GM19455 (cell line): ENCODE data around the gene SLC37A3.
"Not testable (repeated sequence)": the region's sequence is repeated elsewhere in the genome, so short reads cannot be mapped to it uniquely, and the experiment has no call there.

Experiments
- ATAC-seq: cut with Tn5 transposase; IDR thresholded peaks from one replicate; pipeline ENCODE4 v1.9.1; 2021; ENCODE audit not compliant: unreplicated experiment

The SLC37A3 gene

DNA sequence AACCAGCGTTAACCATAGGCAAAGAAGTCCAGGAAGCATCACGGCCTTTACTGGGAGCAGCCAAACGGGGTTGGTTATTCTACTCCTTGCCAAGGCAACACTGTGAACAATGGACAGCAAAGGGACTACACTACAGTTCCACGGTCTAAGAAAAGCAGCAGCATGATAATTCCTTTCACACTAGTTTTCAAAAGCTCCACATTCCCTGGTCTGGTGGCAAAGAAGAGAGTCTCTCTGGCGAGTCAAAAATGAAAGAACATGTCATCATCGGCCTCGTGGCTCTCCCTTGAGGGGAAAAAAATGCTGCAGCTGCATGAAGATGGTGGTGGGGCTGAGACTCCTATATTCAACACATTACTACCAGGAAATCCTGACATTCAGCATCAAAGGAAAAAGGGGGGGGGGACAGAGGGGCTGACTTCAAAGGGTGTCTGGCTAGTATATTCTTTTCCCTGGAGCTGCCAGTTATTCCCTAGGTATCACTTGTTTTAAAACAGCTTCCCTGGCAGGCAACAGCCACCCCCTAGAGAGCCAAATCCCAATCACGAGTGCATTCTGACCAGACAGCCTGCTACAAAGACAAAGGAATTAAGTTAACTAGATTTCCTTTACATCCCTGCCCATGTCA is 49.1 kb downstream of the SLC37A3 start:
- ATAC-seq = no peak

DNA sequence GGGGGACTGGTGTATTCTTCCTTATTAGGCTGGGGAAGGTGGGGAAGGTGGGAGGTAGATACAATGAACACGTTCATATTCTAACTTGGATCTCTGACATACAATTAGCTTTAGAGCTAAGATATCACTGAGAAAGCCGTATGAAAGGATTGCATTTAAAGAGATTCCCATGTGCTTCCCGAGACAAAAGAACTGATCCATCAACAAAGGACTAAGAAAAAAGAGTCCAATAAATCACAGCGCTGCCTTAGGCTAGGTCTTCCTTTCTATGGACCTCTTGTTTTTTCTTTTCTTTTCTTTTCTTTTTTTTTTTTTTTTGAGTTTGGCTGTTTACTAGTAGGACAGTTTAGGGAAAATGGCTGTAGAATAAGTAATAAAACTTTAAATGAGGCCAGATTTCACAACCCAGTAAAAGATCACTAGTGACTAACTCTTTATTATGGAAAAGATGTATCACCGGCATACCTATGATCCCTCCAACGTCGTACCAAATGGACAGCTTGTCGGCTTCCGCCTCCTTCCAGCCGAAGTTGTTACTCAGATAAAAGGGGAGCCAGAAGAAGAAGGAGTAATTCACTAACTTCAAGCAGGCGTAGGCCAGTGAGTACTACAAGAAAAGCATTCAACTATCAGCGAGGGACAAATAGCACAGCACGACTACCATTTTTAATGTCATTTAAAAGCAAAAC is 50.0 kb downstream of the SLC37A3 start:
- no peak for ATAC-seq

DNA sequence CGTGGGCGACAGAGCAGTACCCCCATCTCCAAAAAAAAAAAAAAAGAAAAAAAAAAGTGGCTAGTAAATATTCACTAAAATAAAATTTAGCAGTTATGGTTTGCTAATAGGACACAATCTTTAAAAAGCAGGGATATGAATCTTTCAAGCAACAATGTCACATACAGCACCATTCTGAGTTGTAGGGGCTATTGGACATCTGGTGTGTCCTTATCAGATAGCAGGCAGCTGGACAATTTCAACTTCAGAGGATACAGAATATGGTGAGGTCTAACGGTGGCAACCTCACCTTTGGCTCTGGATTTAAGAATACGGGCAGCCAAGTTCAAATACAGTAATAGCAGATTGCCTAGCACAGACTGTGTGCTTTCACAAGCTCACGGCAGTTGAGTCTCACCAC is 51.1 kb downstream of the SLC37A3 start:
- no peak for ATAC-seq

DNA sequence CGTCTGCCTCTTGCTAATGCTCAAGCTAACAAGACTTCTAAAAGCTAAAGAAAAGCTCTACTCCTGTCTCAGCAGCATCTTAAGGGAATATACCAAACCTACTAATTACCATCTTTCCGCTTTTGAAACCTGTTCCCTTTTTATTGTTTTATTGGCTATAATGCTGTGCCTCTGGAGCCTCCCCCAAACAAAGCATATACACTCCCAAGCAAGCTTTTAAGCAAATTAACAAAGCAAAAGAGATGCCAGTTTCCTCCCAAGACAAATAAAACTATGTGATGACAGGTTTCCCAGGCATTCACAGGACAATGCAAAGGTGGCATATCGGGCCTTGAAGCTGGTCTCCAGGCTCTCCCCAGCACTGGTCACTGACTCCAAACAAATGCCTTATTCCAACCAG is 52.9 kb downstream of the SLC37A3 start:
- no peak for ATAC-seq

DNA sequence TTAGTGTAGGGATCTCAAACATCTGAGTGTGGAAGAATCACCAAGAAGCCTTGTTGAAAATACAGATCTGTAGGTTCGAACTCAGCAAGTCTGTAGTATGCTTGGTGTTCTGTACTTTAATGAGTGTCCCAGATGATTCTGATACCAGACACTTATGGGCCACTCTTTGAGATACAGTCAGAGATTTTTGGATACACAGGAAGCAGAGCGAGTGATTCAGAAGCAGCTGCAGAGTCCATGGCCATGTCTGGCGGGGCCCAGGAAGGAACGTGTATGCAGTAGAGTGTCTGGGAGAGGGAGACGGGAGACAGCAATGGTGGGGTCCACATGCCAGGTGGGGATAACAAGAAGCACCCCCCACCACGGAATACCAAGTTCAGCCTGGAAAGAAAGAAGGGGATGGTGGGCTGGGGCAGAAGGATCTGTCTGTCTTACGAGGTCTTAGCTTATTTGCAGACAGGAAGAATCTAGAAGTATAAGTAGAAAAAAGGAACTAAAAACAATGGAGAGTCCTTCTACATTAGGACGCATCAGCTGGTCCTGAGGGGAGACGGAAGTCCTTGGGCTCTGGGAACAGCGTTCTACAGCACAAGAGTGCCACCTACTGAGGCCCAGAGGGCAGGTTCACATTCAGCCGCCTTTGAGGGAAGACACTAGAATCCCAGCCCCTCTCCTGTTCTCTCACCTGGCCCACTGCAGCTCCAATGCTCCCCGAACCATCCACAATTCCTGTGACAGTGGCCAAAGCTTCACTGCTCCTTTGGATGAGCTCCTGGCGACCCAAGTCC is 55.4 kb downstream of the SLC37A3 start:
- no peak for ATAC-seq

DNA sequence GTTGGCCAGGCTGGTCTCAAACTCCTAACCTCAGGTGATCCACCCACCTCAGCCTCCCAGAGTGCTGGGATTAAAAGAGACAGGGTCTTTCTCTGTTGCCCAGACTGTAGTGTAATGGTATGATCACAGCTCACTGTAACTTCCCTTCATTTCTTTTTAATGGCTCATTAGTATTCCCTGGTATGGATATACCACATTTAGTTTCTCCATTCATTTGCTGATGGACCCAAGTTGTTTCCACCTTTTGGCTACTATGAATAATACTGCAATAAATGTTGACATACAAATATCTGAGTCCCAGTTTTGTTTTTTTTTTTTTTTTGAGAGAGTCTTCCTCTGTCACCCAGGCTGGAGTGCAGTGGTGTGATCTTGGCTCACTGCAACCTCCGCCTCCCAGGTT is 59.4 kb downstream of the SLC37A3 start:
- ATAC-seq = not testable (repeated sequence)

DNA sequence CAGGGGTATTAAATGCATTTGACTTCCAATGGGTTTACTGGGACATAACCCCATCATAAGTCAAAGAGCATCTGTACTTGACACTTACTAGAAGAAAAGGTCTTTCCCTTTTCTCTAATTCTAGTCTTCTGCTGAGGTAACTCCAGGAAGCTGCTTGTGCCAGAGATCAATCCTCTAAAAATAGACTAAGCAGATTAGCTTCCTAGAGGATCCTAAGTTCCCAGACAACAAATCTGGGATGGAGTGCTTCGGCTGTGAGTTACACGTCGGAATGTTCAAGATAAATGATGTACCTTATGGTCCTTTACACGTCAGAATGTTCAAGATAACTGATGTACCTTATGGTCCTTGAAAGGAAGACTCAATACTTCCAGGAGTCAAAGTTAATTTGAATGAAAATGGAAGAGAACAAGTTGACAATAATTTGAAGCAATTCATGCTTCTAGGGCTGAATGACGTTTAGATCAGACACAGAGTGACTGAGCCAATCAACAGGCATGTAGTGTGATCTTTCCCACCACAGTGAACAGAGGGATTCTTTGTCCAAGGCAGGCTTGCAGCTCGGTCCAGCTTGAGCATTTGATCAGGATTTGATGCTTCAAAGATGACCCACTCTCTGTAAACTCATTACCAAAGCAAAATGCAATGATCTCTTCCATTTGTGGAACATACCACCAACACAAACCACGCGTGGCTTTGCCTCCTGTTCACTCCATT is 63.8 kb downstream of the SLC37A3 start:
- ATAC-seq = no peak

DNA sequence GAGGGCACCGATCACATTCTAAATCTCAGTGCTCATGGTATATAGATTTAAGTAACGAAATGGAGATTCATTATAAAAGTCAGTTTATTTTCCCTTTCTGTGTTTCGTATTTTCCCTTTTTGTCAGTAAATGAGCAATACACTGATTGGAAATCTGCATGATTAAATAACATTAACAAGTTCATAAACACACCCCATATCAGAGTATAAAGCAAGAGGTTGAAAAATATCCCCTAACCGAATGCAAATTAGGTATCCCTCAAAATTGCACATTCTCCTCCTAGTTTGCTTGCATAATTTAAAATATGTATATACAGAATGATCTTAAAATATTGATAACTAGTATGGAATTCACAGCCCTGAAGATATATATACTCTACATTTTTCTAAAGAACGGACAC is 64.6 kb downstream of the SLC37A3 start:
- ATAC-seq = no peak

DNA sequence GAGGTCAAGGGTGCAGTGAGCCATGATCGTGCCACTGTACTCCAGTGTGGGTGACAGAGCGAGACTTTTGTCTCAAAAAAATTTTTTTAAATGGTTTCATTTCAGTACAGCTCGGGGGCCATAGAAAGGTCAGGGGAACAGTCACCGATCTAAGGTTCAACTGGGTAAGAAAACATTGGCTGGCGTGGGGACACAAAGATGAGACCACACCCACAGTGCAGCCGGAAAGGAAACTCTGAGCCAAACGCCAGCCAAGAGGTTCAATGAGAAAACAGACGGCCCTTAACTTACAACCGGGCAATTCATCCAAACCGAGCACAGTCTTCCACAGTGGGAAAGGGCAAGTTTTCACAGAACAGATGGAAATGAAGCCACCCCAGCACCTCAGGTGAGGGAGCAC is 65.1 kb downstream of the SLC37A3 start:
- ATAC-seq = no peak

DNA sequence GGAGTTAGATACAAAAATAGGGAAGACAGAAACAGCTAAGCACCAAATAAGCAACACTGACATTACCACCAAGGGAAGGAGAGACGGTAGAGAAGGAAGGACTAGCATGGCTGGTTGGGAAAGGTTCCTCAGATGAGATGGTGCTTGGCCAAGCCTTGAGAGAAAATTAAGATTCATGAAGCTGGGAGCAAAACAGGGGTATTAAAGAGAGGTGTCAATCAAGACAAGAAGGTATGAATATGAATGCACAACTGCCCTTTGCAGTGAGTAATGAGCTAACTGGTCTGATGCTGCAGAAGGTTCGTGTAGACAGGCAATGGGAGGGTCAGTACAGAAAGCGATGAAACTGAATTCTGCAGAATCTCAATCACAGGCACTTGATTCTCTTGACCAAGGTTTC is 67.7 kb downstream of the SLC37A3 start:
- ATAC-seq = no peak

DNA sequence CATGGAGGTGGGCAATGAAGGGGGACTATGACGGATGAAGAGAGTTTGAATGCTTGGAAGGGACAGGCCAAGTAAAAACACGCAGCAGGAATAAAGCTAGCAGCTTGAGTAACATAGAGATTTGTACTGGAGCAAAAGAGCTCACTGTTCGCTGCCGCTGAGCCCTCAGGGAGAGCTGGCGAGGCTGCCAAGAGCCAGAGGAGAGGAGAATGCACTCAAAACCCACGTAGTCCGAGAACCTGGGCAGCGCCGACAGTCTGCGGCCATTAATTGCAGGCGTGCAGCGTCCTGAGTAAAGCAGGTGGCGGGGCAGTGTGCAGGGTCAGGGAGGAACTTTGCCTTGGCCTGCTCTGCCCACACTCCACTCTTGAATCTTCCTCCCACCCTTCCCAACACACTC is 68.2 kb downstream of the SLC37A3 start:
- no peak for ATAC-seq

DNA sequence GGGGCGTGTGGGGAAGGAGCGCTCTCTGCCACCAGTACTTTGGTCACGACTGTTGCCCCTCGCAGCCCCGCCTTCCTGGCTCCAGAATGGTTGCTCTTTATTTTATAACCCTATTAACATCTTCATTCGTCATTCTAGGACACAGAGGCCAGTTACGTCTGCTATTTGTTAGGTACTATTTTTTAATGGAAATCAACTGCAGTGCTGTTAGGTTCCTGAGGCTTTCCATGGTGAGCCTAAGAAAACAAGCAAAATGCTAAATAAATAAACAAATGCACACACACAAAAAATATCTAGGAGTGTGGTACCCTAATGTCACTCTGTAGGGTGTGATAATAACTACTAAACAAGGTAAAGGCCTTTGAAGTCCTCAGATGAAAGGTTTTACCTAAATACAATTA is 71.1 kb downstream of the SLC37A3 start:
- ATAC-seq = no peak

DNA sequence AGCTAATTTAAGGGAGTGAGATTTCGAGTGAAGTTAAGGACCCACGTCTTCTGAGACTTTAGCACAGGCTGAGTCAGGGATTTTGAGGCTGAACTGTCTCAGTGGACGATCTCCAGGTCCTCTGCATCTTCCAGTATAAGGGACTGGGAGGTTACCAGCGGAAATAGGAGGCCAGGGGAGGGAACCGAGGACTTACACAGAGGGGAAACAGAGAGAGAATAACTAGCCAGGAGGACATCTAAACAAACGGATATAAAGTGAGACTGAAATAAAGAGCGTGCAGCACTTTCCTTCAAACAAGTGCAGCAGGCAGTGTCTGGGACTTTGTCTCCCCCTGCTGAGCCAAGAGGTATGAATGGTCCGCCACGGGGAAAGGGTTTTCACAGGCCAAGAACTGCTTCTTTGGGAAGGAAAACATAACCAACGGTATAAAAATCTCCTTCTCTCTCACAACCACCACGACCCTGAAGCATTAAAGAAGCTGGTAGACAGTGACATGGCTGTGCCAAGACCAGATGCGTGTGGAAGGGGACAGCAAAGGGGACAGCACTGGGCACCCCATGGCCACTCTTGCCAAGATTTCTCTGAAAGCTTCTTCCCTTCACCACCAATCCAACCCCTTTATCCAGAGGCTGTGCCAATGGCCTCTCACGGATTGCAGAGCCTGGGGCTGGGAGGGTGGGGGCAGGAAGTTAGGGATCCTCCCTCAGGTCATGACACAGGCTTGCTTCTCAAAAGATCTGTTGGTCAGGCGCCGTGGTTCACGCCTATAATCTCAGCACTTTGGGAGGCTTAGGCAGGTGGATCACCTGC is 72.0 kb downstream of the SLC37A3 start:
- ATAC-seq = no peak

DNA sequence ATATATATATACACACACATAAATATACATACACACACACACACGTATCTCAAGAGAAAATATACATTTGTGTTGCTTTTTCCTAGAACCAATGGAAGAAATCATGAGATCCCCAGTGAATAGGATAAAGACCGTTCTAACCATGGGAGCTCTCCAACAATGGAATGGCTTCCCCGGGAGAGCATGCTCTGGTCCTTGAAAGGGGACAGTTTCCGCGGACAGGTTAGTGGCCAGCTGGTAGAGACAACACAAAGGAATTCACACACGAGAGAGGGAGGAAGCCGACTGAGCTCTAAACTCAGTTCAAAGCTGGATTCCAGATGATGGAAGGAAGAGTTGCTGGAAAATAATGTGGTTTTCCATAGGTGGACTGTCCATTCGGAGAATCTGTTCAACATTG is 72.7 kb downstream of the SLC37A3 start:
- ATAC-seq = no peak

DNA sequence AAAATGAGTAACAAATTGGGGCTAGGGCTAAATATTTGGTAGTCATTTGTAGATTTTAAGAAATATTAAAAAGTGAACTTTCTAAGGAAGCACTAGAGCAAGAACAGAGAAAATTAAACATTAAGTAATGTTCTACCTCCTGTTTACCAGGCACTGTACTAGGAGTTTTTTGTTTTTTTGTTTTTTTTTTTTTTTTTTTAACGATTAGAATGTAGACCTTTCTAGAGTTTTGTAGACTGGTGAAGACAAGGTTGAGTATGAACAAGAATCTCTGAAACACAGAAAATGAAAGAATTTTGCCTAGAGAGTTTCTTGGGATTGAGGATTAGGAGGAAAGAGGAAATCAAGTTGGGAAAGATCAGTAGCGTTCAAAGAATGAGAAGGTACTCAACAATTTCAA is 73.6 kb downstream of the SLC37A3 start:
- no peak for ATAC-seq

DNA sequence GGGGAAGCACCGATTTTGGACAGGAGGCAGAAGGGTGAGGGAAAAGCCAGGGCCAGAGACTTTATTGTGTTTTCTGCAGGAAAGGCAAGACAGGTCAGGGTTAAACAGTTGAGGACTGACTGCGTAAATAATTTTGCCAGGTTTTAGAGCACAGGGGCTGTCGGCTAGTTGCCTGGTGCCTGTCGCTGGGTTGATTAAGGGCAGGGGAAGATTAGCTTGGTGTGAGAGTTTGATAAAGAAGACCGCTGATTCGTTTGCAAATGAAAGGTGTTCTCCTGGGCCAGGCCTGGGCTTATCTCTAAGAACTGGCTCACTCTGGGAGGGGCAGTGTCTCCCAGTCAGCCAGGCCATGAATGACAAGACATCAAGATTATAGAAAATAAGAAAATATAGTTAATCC is 75.6 kb downstream of the SLC37A3 start:
- ATAC-seq = no peak

DNA sequence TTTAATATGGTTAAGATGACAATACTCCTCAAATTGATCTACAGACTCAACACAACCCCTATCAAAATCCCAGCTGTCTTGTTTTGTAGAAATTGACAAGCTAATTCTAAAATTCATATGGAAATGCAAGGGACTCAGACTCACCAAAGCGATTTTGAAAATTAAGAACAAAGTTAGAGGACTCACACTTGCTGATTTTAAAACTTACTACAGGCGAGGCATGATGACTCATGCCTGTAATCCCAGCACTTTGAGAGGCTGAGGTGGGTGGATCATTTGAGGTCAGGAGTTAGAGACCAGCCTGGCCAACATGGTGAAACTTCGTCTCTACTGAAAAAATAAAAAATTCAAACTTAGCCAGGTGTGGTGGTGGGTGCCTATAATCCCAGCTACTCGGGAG is 78.3 kb downstream of the SLC37A3 start:
- ATAC-seq = not testable (repeated sequence)

DNA sequence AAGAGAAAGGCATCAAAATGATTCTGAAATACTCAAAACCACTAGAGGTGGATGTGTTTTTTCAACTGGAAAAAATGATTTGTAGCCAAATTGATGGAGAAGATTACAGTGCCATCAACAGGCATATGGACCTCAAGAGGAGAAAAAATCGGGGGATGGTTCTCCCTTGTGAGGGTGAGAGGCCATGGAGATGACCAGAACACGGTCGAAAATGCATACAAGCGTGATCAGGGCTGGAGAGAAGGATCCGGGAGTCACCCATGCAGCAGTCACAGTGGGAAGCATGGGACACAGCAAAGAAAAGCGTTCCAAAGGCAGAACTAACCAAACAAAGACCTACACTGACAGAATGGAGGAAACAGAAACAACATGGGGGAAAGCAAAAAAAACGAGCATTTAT is 80.3 kb downstream of the SLC37A3 start:
- no peak for ATAC-seq

DNA sequence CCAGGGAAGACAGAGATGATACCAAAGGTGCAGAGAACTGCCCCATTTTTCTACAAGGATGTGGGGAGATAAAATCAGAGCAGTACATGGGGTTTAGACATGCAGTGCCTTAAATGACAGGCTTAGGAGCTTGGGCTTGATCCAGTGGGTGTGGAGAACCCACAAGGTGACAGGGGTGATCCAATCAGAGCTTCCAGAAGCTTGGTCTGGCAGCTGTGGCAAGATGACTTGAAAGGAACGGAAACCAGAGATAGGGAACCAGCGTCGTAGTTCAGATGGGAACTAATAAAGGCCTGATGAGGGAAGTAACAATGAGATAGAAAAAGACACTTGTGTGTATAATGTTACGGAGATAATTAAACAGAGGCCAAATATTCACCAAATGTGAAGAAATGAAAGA is 80.7 kb downstream of the SLC37A3 start:
- no peak for ATAC-seq

DNA sequence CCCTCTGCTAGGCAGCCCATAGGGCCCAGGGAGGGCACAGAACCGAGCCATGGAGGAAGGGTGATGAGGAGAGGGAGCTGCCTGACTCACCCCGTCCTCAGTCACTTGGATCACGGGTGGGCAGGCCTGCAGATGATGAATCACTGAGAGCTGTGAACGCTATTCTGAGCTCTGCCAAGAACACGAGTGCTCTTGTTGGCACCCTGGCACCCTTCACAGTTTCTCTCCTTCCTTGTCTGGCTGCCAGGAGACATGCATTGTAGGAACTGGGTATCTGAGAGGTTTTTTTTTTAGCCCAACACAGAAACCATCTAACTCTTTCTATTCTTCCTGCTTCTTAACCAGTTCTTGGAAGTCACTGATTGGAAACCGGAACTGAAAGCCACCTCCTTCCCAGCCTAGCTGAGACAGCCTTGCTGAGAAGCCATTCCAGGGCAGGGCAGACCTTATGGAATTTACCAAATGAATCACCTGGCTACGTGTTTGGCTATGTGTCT is 82.1 kb downstream of the SLC37A3 start:
- ATAC-seq = no peak
